Neural cell (in vitro differentiated cells): ENCODE data around the gene MECR. TPM values are rescaled to one million over a fixed set of nuclear protein-coding genes. Genes with fewer than 3 reads are reported as not detected.

Experiments used
- H2AFZ ChIP-seq: fragments of 200-600, 300-800 bp; sonication (generic), shearing (Covaris generic); 2 replicates; pipeline ENCODE4 v1.6.0; 2014; ENCODE audit warnings: low read depth, mild to moderate bottlenecking, antibody characterized with exemption, low read length, moderate library complexity
- H3F3A ChIP-seq: fragments of 200-600 bp; shearing (Covaris generic); 2 replicates; pipeline ENCODE4 v1.6.1; 2016; ENCODE audit warnings: mild to moderate bottlenecking, moderate library complexity, mixed read lengths, antibody characterized with exemption, low read length; ENCODE audit not compliant: insufficient read depth, poor library complexity, severe bottlenecking
- H3K27ac ChIP-seq: fragments of 200-600, 300-800 bp; sonication (generic), shearing (Covaris generic); 2 replicates; pipeline ENCODE4 v1.5.1; 2014; ENCODE audit warnings: mild to moderate bottlenecking, low read length, moderate library complexity
- H3K27me3 ChIP-seq: fragments of 300-800, 200-600 bp; sonication (generic), shearing (Covaris generic); 2 replicates; pipeline ENCODE4 v1.6.0; 2014; ENCODE audit warnings: mild to moderate bottlenecking, low read depth, low read length, moderate library complexity; ENCODE audit not compliant: insufficient read depth
- H3K36me3 ChIP-seq: fragments of 300-800, 200-600 bp; sonication (generic), shearing (Covaris generic); 2 replicates; pipeline ENCODE4 v1.5.1; 2014; ENCODE audit warnings: mild to moderate bottlenecking, antibody characterized with exemption, low read length, moderate library complexity; ENCODE audit not compliant: insufficient read depth
- H3K4me2 ChIP-seq: fragments of 300-800, 200-600 bp; sonication (generic), shearing (Covaris generic); 2 replicates; pipeline ENCODE4 v1.6.0; 2014; ENCODE audit warnings: mild to moderate bottlenecking, low read length
- H3K4me3 ChIP-seq: fragments of 300-800, 200-600 bp; sonication (generic), shearing (Covaris generic); 2 replicates; pipeline ENCODE4 v1.5.1; 2014; ENCODE audit warnings: mild to moderate bottlenecking, low read length, moderate library complexity
- H3K79me2 ChIP-seq: fragments of 200-600 bp; shearing (Covaris generic); replicated peaks from 2 replicates; pipeline ENCODE4 v1.6.0; 2014; ENCODE audit warnings: mild to moderate bottlenecking, low read length, moderate library complexity; ENCODE audit not compliant: insufficient read depth
- H3K9ac ChIP-seq: fragments of 300-800, 200-600 bp; sonication (generic), shearing (Covaris generic); 2 replicates; pipeline ENCODE4 v1.6.1; 2016; ENCODE audit warnings: mild to moderate bottlenecking, low read length, mixed read lengths
- H3K9me2 ChIP-seq: fragments of 200-600 bp; shearing (Covaris generic); 2 replicates; pipeline ENCODE4 v1.6.1; 2016; ENCODE audit warnings: mild to moderate bottlenecking, low read length, mixed read lengths; ENCODE audit not compliant: insufficient read depth
- H3K9me3 ChIP-seq: fragments of 200-600, 300-800 bp; sonication (generic), shearing (Covaris generic); 2 replicates; pipeline ENCODE4 v1.6.1; 2016; ENCODE audit warnings: mild to moderate bottlenecking, mixed run types, low read length, moderate library complexity, mixed read lengths
- H4K20me1 ChIP-seq: fragments of 200-600 bp; shearing (Covaris generic); 2 replicates; pipeline ENCODE4 v1.6.1; 2016; ENCODE audit warnings: mild to moderate bottlenecking, mixed run types; ENCODE audit not compliant: insufficient read depth
- EP300 ChIP-seq: fragments of 450-650 bp; conservative IDR thresholded peaks from 2 replicates; pipeline ENCODE4 v1.6.1; 2014; ENCODE audit warnings: antibody characterized with exemption, mild to moderate bottlenecking, moderate library complexity; ENCODE audit not compliant: poor library complexity, severe bottlenecking
- MXI1 ChIP-seq: fragments of 450-650 bp; conservative IDR thresholded peaks from 2 replicates; pipeline ENCODE4 v1.6.1; 2014; ENCODE audit warnings: antibody characterized with exemption, mild to moderate bottlenecking; ENCODE audit not compliant: poor library complexity, severe bottlenecking
- POLR2AphosphoS5 ChIP-seq: IDR thresholded peaks from 2 replicates; pipeline ENCODE4 v1.6.1; 2012
- RAD21 ChIP-seq: fragments of 450-650 bp; conservative IDR thresholded peaks from 2 replicates; pipeline ENCODE4 v1.6.1; 2014; ENCODE audit warnings: antibody characterized with exemption, mild to moderate bottlenecking, moderate library complexity
- TAF1 ChIP-seq: IDR thresholded peaks from 2 replicates; pipeline ENCODE4 v1.6.1; 2012; ENCODE audit warnings: low read depth
- polyA plus RNA-seq: library from polyadenylated mRNA; depleted of rRNA; stranded (reverse); fragments of >200 nt; gene quantifications from 2 replicates; pipeline ENCODE4 v1.2.3, GENCODE V29; 2014
- TF ChIP-seq, protein P1 (sequence below): IDR thresholded peaks from 2 replicates; pipeline ENCODE4 v1.6.1; 2012; ENCODE audit warnings: borderline replicate concordance
- TF ChIP-seq, protein P2 (sequence below): fragments of 450-650 bp; IDR thresholded peaks from 2 replicates; pipeline ENCODE4 v1.5.1; 2014; ENCODE audit warnings: antibody characterized with exemption, mild to moderate bottlenecking, moderate library complexity; ENCODE audit not compliant: poor library complexity, severe bottlenecking

Gene MECR
- polyA plus RNA-seq, 1 donor from 2014 or later: 14.0 TPM

DNA sequence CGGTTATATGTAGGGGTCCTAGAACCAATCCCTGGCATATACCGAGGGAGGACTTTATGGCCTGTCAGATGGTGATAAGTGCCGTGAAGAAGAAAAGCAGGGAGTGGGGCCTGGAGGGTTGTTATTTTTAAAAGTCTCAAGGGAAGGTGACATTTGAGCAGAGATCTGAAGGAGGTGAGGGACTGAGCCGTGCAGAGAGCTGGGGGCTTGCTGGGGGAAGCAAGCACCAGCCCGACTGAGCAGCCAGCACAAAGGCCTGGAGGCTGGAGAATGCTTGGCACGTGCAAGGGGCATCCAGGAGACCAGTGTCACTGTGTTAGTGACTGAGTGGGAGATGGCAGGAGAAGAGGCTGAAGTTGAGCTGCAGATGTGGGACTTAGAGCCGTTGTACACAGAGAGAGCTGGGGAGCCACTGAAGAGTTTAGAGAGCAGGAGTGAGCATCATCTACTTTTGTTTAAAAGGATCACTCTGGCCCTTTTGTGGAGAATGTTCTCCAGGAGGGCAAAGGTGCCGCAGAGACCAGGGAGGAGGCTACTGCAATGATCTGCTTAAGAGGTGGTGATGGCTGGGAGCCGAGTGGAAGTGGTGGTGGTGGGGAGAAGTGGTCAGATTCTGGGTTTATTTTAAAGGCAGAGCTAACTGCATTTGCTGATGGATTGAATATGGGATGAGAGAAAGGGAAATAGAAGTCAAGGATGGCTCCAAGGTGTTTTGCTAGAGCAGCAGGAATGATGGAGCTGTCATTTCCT, 36.8 kb upstream of the MECR start:
- H4K20me1 ChIP-seq: no peaks in the 10 kb centered on the region
- no peaks in the 10 kb centered on the region for H3K9me2 ChIP-seq
- H3K27me3 ChIP-seq: no peaks in the 10 kb centered on the region
- no peak overlapping the region for H3K4me2 ChIP-seq
- no peak overlapping the region for H2AFZ ChIP-seq
- H3K9ac ChIP-seq: peak overlapping the region; percentile 14
- peak overlapping the region; percentile 28 for H3K4me3 ChIP-seq
- H3K27ac ChIP-seq: peak overlapping the region; percentile 71
- H3F3A ChIP-seq: no peaks in the 10 kb centered on the region
- no peaks in the 10 kb centered on the region for H3K36me3 ChIP-seq
- TF ChIP-seq, protein P1, sequence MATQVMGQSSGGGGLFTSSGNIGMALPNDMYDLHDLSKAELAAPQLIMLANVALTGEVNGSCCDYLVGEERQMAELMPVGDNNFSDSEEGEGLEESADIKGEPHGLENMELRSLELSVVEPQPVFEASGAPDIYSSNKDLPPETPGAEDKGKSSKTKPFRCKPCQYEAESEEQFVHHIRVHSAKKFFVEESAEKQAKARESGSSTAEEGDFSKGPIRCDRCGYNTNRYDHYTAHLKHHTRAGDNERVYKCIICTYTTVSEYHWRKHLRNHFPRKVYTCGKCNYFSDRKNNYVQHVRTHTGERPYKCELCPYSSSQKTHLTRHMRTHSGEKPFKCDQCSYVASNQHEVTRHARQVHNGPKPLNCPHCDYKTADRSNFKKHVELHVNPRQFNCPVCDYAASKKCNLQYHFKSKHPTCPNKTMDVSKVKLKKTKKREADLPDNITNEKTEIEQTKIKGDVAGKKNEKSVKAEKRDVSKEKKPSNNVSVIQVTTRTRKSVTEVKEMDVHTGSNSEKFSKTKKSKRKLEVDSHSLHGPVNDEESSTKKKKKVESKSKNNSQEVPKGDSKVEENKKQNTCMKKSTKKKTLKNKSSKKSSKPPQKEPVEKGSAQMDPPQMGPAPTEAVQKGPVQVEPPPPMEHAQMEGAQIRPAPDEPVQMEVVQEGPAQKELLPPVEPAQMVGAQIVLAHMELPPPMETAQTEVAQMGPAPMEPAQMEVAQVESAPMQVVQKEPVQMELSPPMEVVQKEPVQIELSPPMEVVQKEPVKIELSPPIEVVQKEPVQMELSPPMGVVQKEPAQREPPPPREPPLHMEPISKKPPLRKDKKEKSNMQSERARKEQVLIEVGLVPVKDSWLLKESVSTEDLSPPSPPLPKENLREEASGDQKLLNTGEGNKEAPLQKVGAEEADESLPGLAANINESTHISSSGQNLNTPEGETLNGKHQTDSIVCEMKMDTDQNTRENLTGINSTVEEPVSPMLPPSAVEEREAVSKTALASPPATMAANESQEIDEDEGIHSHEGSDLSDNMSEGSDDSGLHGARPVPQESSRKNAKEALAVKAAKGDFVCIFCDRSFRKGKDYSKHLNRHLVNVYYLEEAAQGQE: no peak
- H3K79me2 ChIP-seq: no peaks in the 10 kb centered on the region
- H3K9me3 ChIP-seq: no peaks in the 10 kb centered on the region

DNA sequence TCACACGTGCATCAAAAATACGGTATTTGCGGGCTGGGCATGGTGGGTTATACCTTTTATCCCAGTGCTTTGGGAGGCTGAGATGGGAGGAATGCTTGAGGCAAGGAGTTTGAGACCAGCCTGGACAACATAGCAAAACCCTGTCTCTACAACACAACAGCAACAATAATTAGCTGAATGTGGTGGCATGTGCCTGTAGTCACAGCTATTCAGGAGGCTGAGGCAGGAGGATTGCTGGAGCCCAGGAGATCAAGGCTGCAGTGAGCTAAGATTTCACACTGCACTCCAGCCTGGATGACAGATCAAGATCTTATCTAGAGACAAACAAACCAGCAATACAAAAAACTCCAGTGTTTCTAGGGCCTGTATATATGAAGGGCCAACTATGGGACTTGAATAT, 36.2 kb upstream of the MECR start:
- Histone ChIP-seq H3K36me3 (no peaks in the 10 kb centered on the region), H3K79me2 (no peaks in the 10 kb centered on the region), H2AFZ (no peak overlapping the region), H3F3A (no peaks in the 10 kb centered on the region), H3K4me2 (no peak overlapping the region), H3K27ac (peak overlapping the region; percentile 71), H3K4me3 (no peak overlapping the region), H3K9me2 (no peaks in the 10 kb centered on the region), H4K20me1 (no peaks in the 10 kb centered on the region), H3K27me3 (no peaks in the 10 kb centered on the region), H3K9me3 (no peaks in the 10 kb centered on the region), H3K9ac (no peak overlapping the region)
- no peak for TF ChIP-seq EP300
- TF ChIP-seq, protein P1: no peak
- TF ChIP-seq TAF1: no peak
- TF ChIP-seq MXI1: no peak
- TF ChIP-seq, protein P2, sequence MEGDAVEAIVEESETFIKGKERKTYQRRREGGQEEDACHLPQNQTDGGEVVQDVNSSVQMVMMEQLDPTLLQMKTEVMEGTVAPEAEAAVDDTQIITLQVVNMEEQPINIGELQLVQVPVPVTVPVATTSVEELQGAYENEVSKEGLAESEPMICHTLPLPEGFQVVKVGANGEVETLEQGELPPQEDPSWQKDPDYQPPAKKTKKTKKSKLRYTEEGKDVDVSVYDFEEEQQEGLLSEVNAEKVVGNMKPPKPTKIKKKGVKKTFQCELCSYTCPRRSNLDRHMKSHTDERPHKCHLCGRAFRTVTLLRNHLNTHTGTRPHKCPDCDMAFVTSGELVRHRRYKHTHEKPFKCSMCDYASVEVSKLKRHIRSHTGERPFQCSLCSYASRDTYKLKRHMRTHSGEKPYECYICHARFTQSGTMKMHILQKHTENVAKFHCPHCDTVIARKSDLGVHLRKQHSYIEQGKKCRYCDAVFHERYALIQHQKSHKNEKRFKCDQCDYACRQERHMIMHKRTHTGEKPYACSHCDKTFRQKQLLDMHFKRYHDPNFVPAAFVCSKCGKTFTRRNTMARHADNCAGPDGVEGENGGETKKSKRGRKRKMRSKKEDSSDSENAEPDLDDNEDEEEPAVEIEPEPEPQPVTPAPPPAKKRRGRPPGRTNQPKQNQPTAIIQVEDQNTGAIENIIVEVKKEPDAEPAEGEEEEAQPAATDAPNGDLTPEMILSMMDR: no peak
- no peak for TF ChIP-seq RAD21
- no peak for TF ChIP-seq POLR2AphosphoS5
